Posterior vena cava (tissue), 2 donors: ENCODE data around the gene NDUFAF3. TPM values are rescaled to one million over a fixed set of nuclear protein-coding genes. Genes with fewer than 3 reads are reported as not detected.

Experiments
- DNase-seq: peaks from one replicate; pipeline ENCODE4 v3.0.0-alpha.2; 2020; ENCODE audit warnings: low spot score
- intact Hi-C, 2 donors: fragments of 100-400 bp; cut with DNase I; formaldehyde crosslinking; loops; one replicate each; pipeline versions ENCODE4 v1.14.1 to v1.14.2; 2022 to 2023
- long read RNA-seq, 2 donors: library from polyadenylated mRNA; unstranded; transcript quantifications; one replicate each; pipeline ENCODE4 v2.0.0, GENCODE V29; 2020 to 2021
- total RNA-seq, 2 donors: library from RNA; stranded (reverse); fragmentation: NEBNext Ultra II Directional; extraction: Animal tissue kit (Norgen Biotek cat#: 25700); gene quantifications; one replicate each; pipeline ENCODE4 v1.2.1, GENCODE V29; 2021
- donor health status: DM: yes; HTN: yes; CAD: no.
- donor health status: DM: yes; HTN: yes; CAD: no.

NDUFAF3 gene, protein sequence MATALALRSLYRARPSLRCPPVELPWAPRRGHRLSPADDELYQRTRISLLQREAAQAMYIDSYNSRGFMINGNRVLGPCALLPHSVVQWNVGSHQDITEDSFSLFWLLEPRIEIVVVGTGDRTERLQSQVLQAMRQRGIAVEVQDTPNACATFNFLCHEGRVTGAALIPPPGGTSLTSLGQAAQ
- 10 to 100 TPM; 57.8 to 62.0 TPM for total RNA-seq
- long read RNA-seq, donor 1, transcript NDUFAF3-202 (5 exons, 2,012 nt) = major isoform, 31 of 41 reads
- long read RNA-seq, donor 1, partial matches to known transcripts = 2 of 41 reads
- long read RNA-seq, donor 1, other reads (novel, unspliced or antisense) = 8 of 41 reads
- long read RNA-seq, donor 2, transcript NDUFAF3-202 (5 exons, 2,012 nt) = major isoform, 148 of 178 reads
- long read RNA-seq, donor 2, partial matches to known transcripts = 2 of 178 reads
- long read RNA-seq, donor 2, other reads (novel, unspliced or antisense) = 23 of 178 reads

DNA sequence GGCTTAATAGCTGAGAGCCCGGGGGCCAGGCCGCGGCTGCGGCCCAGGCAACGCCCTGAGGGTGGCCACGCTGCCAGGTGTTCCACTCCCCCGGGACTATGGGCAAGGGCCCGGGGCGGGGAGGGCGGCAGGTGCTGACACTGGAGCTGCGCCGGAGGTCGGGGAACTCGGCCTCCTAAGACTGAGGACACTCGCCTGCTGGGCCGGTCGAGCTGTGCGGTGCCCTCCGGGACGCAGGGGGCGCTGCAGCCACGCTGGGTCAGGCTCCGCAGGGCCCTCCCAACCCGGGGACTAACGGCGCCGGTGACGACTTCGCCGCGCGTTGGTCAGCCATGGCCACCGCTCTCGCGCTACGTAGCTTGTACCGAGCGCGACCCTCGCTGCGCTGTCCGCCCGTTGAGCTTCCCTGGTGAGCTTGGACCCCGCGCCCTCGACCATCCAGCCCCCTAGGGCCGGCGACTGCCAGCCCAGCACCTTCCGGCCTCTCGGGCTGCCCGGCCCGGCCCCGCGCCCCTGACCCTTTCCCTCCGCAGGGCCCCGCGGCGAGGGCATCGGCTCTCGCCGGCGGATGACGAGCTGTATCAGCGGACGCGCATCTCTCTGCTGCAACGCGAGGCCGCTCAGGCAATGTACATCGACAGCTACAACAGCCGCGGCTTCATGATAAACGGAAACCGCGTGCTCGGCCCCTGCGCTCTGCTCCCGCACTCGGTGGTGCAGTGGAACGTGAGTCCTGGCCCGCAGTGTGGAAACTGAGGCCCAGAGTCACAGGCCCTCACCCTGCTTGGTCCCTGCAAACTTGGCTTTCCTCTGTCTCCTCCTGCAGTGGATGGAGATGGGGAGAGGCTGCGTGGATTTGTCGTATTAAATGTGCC lies at the start of gene NDUFAF3:
Gene NDUFAF3 (plus strand): TSS at position 309 of the 875 bp plus-strand sequence. CDS start 24 bp downstream, at position 333.
- peak; percentile 98 for DNase-seq
- intact Hi-C loops = loop anchor here in 1 of 2 donors (5.0 kb wide), 1 partner anchor 70 kb away; the partner anchor contains the start of gene QRICH1

DNA sequence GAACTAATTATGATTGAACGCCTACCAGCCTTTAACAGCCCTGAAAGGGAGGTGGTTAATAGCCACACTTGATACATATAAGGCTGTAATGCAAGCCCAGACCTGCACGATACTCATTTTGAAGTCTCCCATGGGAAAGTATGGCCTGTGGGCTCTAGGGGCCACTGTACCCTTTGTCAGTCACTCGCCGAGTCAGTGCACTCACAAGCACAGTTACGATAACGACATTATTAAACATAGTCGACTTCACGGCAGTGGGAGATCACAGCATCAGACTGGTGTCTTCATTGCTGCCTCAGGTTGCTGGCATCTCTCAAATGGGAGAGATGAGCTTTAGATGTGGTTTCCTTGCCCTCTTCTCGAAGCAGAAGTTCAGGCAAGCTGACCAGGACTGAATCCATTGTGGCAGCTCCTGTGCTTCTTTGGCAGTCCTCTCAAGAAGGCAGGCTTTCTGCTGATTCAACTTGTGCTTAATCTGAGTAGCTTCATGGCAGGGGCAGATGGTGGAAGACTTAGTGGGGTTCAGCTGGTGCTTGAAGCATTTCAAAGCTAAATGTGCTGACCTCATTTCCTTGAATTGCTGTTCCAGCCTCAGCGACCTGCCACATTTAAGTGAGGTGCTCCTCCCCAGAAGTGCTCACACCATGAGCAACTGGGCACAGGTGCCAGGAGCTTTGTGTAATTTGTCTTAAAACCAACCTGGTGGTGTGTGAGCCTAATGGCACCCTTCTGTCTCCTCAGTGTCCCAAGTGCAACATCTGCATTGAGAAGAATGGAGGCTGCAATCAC lies 47.7 kb upstream of the NDUFAF3 start:
- no peak for DNase-seq
- intact Hi-C loops = no loop called here

- no peak for DNase-seq
- intact Hi-C loops = no loop called here
Observed at GRCh38 chr3:48979451-48979850, 42.5 kb upstream of the NDUFAF3 start.

DNA sequence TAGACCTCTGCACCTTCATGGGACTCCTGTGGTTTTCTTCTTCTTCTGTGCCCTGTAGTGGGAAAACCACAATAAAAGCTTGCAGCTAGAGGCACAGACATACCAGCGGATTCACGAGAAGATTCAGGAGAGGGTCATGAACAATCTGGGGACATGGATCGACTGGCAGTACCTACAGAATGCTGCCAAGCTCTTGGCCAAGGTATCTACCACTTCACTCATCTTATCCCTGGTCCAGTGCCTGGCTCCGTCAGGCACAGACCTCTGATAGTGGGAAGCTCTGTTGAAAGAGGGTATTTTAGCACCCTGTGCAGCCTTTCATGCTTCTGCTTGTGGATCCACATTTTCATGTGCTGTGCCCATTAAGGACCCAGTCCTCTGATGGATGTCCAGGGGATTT lies 41.6 kb upstream of the NDUFAF3 start:
- no peak for DNase-seq
- intact Hi-C loops = no loop called here

- DNase-seq = no peak
- intact Hi-C loops = no loop called here
Observed at GRCh38 chr3:48982016-48982415, 39.9 kb upstream of the NDUFAF3 start.

- intact Hi-C loops = no loop called here
- DNase-seq = no peak
Observed at GRCh38 chr3:48982686-48983085, 39.2 kb upstream of the NDUFAF3 start.

- no peak for DNase-seq
- intact Hi-C loops = no loop called here
Observed at GRCh38 chr3:48983096-48983495, 38.8 kb upstream of the NDUFAF3 start.

- DNase-seq = no peak
- intact Hi-C loops = no loop called here
Observed at GRCh38 chr3:48984663-48985062, 37.3 kb upstream of the NDUFAF3 start.

- DNase-seq = no peak
- intact Hi-C loops = no loop called here
Observed at GRCh38 chr3:48985831-48986376, 36.0 kb upstream of the NDUFAF3 start.

DNA sequence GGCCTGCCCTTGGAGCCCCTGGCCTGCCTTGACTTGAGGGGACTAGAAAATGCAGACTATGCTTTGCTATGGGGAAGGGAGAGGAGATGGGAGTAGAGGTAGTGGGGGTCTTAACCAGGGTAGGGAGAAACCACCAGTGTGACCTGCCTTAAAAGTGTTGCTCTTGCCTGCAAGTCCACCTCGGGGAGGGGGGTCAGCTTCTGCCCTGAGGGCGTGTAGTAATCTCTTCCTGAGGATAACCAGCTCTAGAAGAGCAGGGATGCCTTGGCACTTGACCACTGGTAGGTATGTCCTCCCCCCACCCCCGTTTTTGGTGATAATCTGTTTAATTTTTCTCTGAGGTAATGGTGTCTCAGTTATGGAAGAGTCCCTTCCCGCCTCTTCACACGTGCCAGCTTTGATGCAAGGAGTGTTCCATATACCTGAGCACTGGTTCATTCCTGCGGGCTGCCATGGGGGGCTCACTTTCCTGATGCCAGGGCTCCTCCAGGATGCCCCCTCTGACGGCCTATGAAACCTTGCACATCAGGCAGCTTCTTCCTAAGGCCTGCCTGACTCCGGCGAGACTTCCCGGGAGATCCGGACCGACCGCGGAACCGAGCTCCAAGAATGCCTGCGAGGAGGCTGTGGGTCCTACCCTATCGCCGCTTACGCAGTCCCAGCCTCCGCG lies 32.7 kb upstream of the NDUFAF3 start:
- intact Hi-C loops = no loop called here

DNA sequence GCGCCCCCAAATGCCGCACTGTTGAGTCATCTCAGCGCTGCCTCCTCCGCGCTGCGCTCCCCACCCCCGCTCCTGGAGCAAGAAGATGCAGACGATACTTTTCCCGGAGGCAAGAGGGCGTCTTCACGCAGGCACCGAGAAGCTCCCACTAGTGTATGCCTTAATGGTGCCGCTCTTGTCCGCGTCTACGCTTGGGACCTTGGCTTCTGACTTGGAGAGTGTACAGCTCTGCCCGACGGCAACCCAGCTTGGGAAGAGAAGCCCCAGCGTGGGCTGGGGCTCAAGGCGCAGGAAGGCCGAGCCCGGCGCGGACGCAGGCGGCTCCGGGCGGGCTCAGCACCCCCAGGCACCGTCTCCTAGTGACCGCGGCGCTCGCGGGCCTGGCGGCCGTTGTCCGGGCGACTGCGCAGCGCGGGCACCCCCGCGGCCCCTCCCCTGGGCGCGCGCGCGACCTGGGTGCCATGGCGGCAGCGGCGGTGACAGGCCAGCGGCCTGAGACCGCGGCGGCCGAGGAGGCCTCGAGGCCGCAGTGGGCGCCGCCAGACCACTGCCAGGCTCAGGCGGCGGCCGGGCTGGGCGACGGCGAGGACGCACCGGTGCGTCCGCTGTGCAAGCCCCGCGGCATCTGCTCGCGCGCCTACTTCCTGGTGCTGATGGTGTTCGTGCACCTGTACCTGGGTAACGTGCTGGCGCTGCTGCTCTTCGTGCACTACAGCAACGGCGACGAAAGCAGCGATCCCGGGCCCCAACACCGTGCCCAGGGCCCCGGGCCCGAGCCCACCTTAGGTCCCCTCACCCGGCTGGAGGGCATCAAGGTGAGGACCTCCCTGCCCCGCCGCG lies 31.9 kb upstream of the NDUFAF3 start, which contains the start of gene P4HTM:
Gene P4HTM (plus strand): TSS at position 446 of the 840 bp plus-strand sequence. CDS start 16 bp downstream, at position 462.
- DNase-seq = peak; percentile 97
- intact Hi-C loops = no loop called here

More for the DNA sequence above, 32.7 kb upstream of the NDUFAF3 start:
- no peak for DNase-seq

DNA sequence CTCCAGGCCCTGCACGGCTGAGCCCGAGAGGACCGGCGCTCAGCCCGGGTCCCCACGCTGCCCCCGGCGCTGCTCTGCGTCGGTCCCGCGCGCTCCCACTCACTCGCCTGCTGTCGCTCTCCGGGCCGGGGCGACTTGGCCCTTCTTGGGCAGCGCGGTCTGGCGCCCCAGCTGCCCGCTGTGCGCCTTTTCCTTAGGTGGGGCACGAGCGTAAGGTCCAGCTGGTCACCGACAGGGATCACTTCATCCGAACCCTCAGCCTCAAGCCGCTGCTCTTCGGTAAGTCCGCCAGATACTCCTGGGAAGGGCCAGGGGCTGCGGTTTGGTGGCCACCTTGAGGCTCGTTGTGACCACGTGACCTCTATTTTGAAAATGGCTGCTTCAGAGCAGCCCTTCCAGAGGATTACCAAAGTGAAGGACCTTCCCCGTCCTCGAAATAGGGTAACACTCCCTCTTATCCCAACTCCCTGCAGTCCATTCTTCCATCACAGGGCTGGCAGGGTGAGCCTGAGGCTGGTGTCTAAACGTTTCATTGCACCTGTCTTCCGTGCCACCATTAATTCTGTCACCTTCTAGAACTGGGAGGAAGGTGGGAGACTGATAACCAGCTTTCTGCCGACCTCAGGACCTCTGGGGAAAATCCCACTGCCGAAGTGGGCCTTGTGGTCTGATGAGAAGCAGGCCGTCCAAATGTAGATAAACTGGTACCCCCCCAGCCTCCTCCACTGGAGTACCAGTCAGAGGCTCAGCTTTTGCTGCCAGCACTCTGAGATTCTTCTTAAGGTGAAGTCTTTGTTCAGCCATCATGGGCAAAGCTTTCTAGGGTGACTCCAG lies 31.1 kb upstream of the NDUFAF3 start:
- intact Hi-C loops = no loop called here
- no peak for DNase-seq

DNA sequence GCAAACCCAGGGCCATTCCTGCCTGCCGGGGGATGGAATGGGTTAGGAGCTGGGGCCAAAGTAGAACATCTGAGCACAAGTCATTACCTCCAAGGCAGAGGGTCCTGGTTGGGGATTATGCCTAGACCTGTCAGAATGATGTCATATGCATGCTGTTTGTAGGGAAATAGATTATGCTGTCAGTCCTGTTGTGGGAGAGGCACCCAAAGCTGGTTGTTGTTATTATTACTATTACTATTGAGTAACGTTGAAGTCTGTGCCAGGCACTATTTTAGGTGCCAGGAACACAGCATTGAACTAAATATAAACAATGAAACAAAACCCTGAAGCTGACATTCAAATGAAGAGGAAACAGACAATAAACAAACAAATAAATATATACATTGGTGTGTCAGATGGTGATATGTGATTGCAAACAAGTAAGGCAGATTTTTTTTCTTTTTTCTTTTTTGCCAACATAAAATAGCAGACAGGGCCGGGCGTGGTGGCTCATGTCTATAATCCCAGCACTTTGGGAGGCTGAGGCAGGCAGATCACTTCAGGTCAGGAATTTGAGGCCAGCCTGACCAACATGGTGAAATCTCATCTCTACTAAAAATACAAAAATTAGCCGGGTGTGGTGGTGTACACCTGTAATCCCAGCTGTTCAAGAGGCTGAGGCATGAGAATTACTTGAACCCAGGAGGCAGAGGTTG lies 29.9 kb upstream of the NDUFAF3 start:
- intact Hi-C loops = no loop called here
- no peak for DNase-seq

GRCh38 chr3:48993834-48994233 lies 28.1 kb upstream of the NDUFAF3 start:
- intact Hi-C loops = no loop called here
- no peak for DNase-seq

DNA sequence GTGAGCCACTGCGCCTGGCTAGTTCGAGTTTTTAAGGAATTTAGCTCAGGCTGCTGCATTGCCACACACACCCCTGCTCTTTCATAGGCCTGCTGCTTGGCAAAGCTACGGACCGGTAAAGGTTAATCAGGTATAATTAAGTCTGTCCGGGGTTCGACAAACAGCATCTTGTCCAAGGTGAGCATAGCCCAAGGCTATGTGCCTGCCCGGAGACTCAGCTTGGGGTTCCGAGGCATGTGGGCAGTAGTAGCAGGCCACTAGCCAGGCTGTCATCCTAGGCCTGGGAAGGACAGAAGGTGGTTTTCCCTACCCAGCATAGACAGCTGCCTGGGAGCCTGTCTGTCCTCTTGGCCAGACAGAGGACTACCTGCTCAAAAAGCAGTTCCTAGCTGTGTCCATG lies 25.3 kb upstream of the NDUFAF3 start:
- intact Hi-C loops = no loop called here
- no peak for DNase-seq

DNA sequence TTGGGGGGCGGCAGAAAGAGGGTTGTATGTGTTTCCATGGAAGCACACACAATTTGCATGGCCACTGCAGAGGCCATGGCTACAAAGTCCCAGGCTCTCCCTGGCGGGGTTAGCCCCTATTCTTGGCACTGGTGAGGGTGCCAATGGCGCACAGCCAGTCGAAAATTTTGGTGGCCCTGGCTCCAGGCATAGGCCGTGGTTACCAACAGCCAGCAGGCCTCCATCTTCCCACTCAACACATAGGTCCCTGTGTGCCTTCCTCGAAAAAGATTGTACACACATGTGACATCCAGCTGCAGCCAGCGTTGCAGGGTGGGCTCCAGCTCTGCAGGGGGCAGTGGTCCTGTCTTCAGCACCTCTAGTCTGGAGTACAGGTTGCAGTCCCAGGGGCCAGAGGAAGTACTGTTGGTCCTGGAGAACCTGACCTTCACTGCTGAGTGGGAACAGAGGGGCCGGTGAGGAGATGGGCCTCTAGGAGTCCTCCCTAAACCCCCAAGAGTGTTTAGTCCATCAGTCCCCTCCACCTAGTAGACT lies 24.8 kb upstream of the NDUFAF3 start:
- intact Hi-C loops = no loop called here
- DNase-seq = no peak
